RWPE2 (cell line): ENCODE results near the gene KIFC3.
A peak's percentile ranks its signal among the peaks of the same experiment; 100 is the strongest.

ENCODE experiments used
- ATAC-seq: fragments of 200-7000 bp; cut with Tn5 transposase; 3 replicates; pipeline ENCODE4 v1.9.1; 2021; ENCODE audit warnings: low read depth
- DNase-seq: peaks from one replicate; pipeline ENCODE4 v3.0.0-alpha.2; 2020; ENCODE audit warnings: low spot score
- H3K27ac ChIP-seq: fragments of 450-650 bp; 2 replicates; pipeline ENCODE4 v1.5.1; 2017; ENCODE audit warnings: mild to moderate bottlenecking; ENCODE audit not compliant: poor library complexity, severe bottlenecking
- H3K27me3 ChIP-seq: fragments of 250-450 bp; sonication (Bioruptor Pico); 2 replicates; pipeline ENCODE4 v1.5.1; 2021; ENCODE audit warnings: mild to moderate bottlenecking, moderate library complexity; ENCODE audit not compliant: insufficient read depth, poor library complexity, severe bottlenecking
- H3K36me3 ChIP-seq: fragments of 250-450 bp; sonication (Bioruptor Pico); 2 replicates; pipeline ENCODE4 v1.5.1; 2020; ENCODE audit warnings: low read depth, mild to moderate bottlenecking, moderate library complexity
- H3K4me1 ChIP-seq: fragments of 250-450 bp; sonication (Bioruptor Pico); 2 replicates; pipeline ENCODE4 v1.5.1; 2021; ENCODE audit warnings: mild to moderate bottlenecking, moderate library complexity; ENCODE audit not compliant: insufficient read depth, poor library complexity, severe bottlenecking
- H3K4me3 ChIP-seq: fragments of 250-450 bp; sonication (Bioruptor Pico); 2 replicates; pipeline ENCODE4 v1.5.1; 2021; ENCODE audit warnings: mild to moderate bottlenecking, moderate library complexity; ENCODE audit not compliant: severe bottlenecking
- H3K9me3 ChIP-seq: fragments of 250-450 bp; sonication (Bioruptor Pico); 2 replicates; pipeline ENCODE4 v1.5.1; 2021; ENCODE audit warnings: mild to moderate bottlenecking, moderate library complexity; ENCODE audit not compliant: severe bottlenecking
- CTCF ChIP-seq: fragments of 450-650 bp; IDR thresholded peaks from one replicate; pipeline ENCODE4 v1.5.1; 2017; ENCODE audit warnings: mild to moderate bottlenecking, moderate library complexity; ENCODE audit not compliant: poor library complexity, severe bottlenecking

Gene KIFC3

GRCh38 chr16:57808589-57809228, 6.4 kb upstream of the KIFC3 start:
- Histone ChIP-seq H3K9me3 (no peaks in the 10 kb centered on the region), H3K4me3 (no peak overlapping the region), H3K4me1 (peaks cover 50% of the 10 kb centered on the region), H3K27ac (peak overlapping the region; percentile 98), H3K36me3 (no peaks in the 10 kb centered on the region), H3K27me3 (no peaks in the 10 kb centered on the region)
- TF ChIP-seq CTCF = no peak
- ATAC-seq = no peak
- no peak for DNase-seq

DNA sequence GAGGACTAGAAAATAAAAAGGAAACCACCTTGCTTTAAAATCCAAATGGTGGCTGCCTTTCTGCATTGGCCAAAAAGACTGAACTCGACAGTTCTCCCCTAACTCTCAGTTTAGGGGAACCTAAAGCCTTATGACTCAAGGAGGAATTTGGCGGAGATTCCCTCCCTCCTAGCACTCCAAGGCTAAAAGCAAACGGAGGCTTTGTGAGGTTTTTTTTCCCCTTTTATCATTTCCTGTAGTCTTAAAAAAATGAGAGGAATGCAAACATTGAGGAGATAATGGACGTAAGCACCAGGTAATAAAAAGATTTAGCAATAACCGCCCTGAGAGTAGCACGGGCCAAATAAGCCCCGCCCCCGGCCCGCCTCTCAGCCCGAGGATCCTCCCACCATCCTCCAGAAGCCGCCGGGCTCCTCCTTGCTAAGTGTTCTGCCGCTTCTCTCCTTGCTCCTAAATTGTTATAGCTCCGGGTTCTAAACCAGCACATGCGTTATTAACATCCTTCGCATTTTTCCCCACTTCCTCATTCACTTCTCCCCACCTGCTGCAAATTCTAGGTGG, 5.8 kb upstream of the KIFC3 start:
- Histone ChIP-seq H3K27me3 (no peaks in the 10 kb centered on the region), H3K9me3 (no peaks in the 10 kb centered on the region), H3K4me1 (peaks cover 52% of the 10 kb centered on the region), H3K27ac (peak overlapping the region; percentile 98), H3K4me3 (no peak overlapping the region), H3K36me3 (no peaks in the 10 kb centered on the region)
- DNase-seq (peak; percentile 88), ATAC-seq (peak; percentile 54)
- no peak for TF ChIP-seq CTCF

DNA sequence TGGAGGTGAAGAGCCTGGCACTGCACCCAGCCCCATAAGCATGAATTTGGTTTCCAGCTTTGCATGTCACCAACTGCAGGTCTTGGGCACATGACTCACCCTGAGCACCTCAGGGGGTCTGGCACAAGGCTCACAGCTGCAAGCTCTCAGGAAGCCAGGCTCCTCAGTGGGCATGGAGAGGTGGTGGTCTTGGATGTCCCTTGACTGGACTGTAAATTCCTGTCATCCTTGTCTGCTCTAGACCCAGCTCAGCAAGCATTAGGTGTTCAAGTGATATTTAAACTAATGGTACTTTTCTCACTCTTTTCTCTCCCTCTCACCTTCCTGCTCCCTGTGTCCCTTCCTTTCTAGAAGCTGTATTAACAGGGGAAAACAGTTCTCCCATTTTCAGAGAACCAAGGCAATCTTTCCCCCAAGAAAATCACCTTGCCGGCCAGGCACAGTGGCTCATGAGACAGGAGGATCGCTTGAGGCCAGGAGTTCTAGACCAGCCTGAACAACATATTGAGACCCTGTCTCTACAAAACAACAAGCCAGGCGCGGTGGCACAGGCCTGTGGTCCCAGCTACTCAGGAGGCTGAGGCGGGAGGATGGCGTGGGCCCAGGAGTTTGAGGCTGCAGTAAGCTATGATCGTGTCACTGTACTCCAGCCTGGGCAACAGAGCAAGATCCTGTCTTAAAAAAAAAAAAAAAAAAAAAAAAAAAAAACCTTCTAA, 5.1 kb upstream of the KIFC3 start:
- Histone ChIP-seq H3K27me3 (no peaks in the 10 kb centered on the region), H3K9me3 (no peaks in the 10 kb centered on the region), H3K27ac (peak overlapping the region; percentile 98), H3K4me1 (peaks cover 53% of the 10 kb centered on the region), H3K36me3 (no peaks in the 10 kb centered on the region), H3K4me3 (no peak overlapping the region)
- no peak for ATAC-seq
- TF ChIP-seq CTCF = no peak
- DNase-seq = no peak

- H3K4me1 ChIP-seq = peaks cover 50% of the 10 kb centered on the region
- TF ChIP-seq CTCF = no peak
- ATAC-seq = no peak
- H3K27ac ChIP-seq = no peak overlapping the region
- DNase-seq = no peak
- H3K27me3 ChIP-seq = no peaks in the 10 kb centered on the region
- H3K4me3 ChIP-seq = no peak overlapping the region
- no peaks in the 10 kb centered on the region for H3K36me3 ChIP-seq
- H3K9me3 ChIP-seq = no peaks in the 10 kb centered on the region
Observed at GRCh38 chr16:57805176-57805575, 2.9 kb upstream of the KIFC3 start.
